NCI-H2107 treated with DMSO at 0.1 percent for 48 hours (cell line): ENCODE results near the gene CXCL1.

Source experiments
- DNase-seq: peaks from one replicate; lab custom pipeline; 2025; ENCODE audit not compliant: unreplicated experiment; lab: John Stamatoyannopoulos, UW

The CXCL1 gene

DNA sequence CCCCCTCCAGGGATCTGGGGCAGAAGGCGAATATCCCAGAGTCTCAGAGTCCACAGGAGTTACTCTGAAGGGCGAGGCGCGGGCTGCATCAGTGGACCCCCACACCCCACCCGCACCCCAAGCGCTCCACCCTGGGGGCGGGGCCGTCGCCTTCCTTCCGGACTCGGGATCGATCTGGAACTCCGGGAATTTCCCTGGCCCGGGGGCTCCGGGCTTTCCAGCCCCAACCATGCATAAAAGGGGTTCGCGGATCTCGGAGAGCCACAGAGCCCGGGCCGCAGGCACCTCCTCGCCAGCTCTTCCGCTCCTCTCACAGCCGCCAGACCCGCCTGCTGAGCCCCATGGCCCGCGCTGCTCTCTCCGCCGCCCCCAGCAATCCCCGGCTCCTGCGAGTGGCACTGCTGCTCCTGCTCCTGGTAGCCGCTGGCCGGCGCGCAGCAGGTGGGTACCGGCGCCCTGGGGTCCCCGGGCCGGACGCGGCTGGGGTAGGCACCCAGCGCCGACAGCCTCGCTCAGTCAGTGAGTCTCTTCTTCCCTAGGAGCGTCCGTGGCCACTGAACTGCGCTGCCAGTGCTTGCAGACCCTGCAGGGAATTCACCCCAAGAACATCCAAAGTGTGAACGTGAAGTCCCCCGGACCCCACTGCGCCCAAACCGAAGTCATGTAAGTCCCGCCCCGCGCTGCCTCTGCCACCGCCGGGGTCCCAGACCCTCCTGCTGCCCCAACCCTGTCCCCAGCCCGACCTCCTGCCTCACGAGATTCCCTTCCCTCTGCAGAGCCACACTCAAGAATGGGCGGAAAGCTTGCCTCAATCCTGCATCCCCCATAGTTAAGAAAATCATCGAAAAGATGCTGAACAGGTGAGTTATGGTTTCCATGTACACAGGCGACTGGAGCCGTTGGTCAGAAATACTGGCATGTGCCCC, at the start of gene CXCL1:
Gene CXCL1, plus strand, starts transcription at position 264 of the 926 bp plus-strand sequence. Its CDS starts 78 bp downstream, at position 342.
- DNase-seq, result no peak

DNA sequence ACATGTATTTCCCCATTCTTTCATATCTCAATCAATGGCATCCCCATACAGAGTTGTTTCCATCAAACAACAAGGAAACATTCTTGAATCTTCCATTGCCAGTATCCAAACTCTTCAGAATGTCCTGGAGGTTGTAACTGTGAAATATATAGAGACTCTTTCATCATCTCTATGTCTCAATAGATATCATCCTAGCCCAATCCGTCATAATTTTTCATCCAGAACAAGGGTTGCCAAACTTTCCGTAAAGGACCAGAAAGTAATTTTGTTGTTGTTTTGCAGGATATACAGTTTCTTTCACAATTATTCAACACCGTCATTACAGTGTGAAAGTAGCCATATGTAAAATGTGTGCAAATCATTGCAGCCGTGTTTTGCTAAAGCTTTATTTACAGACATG, 47.9 kb upstream of the CXCL1 start:
- DNase-seq, result no peak

DNA sequence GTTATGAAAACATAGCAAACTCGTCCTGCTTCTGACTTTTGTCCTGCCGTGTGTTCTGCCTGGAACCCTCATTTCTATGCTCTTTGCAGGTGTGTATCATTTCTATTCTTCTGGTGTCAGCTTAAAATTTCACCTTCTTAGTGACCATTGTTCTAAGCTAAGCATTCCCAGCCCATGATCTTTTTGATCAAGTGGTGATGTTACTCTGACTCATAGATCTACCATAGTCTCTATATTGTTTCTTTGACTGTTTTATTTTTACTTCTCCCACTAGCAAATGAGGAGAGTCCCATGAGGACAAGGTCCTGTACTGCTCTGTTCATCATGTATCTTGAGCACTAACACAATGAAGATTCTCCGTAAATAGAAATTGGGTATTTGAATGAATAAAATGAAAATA, 46.8 kb upstream of the CXCL1 start:
- no peak for DNase-seq

DNA sequence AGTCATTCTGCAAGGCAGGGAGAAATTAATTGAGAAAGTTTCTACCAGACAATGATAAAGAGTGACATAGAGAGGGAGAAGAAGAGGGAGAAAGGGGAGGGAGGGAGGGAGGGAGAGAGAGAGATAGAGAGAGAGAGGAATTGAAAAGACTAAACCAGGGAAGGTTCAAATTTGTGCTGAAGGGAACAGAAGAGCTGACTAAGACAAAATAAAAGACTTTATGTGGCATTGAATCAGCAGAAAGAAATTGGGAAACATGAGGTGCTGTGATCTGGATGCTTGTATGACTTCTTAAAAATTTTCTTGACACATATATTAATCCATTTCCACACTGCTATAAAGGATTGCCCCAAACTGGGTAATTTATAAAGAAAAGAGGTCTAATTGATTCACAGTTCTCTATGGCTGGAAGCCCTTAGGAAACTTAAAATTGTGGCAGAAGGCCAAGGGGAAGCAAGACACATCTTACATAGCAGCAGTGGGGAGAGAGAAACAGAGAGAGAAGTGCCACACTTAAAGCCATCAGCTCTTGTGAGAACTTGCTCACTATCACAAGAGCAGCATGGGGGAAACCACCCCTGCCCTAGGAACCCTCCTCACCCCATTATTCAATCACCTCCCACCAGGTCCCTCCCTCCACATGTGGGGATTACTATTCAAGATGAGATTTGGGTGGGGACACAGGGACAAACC, 46.2 kb upstream of the CXCL1 start:
- DNase-seq, result no peak

DNA sequence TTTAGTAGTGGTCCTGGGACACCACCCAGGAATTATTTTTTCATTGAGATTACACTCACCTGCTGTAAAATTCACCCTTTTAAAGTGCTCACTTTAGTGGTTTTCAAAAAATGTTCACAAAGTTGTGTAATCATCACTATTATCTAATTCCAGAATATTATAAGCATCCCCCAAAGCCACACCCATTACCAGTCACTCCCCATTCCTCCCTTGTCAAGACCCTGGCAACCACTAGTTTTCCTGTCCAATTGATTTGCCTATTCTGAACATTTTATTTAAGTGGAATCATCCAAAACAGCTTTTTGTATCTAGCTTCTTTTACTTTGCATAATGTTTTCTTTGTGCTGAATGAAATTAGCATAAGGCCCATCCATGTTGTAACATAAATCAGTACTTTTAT, 45.4 kb upstream of the CXCL1 start:
- no peak for DNase-seq

DNA sequence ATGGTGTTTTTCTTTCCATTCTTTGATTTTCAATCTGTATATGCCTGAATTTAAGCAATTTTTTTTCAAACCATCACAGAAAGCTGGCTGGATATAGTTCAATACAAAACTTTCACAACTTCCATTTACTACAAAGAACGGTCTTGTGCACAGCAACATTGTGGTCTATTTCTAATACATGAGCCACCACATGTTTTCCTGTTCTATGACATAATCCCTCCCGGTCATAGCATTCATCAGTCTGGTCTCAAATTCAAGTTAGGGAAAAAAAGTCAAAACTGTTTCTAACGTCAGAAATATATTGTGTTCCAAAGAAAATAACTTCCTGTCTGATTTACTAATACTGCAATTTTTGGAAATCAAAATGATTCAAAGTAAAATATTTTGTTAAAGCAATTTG, 40.2 kb upstream of the CXCL1 start:
- DNase-seq, result no peak

DNA sequence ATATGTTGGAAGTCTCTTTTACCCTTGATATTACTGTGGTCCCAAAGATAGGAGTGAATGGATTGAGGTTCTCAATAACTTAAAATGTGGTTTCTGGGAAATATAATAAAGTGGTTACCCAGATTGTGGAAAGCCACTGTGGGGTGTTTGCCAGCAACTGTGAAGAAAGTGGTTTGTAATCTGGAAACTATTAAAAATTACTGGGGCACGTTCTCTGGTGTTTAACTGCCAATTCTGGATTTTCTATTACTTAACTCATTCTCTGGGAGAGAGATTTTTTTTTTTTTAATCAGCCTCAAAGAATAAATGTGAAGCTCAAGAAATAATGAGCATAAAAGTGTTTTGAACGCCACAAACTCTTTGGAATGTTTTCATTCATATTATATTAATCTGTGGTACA, 37.6 kb upstream of the CXCL1 start:
- DNase-seq, result no peak

DNA sequence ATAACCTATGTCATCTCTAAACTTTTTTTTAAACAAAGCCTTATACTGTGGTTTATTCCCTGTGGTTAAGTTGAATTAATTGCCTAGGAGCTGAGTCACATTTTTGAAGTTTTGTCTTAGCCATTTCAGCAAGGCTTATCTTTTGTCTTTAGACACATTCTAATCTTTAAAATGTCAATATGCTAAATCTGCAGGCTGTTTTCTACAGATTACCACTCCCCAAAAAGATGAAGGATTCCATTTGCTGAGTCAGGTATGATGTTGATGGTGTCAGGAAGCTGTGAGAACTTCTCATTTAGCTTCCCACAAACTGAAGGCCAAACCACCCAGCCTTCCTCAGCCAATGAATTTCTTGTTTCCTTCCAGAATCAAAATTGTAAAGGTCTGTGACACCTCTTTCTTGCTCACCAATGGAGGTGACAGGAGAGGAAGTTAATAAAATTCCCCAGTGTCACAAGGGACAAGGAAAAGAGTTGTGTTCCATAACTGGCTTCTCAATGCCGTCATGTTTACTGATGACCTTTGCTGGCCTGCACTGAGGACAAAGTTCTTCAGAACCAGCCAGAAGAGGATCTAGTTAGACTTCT, 36.4 kb upstream of the CXCL1 start:
- DNase-seq, result no peak

DNA sequence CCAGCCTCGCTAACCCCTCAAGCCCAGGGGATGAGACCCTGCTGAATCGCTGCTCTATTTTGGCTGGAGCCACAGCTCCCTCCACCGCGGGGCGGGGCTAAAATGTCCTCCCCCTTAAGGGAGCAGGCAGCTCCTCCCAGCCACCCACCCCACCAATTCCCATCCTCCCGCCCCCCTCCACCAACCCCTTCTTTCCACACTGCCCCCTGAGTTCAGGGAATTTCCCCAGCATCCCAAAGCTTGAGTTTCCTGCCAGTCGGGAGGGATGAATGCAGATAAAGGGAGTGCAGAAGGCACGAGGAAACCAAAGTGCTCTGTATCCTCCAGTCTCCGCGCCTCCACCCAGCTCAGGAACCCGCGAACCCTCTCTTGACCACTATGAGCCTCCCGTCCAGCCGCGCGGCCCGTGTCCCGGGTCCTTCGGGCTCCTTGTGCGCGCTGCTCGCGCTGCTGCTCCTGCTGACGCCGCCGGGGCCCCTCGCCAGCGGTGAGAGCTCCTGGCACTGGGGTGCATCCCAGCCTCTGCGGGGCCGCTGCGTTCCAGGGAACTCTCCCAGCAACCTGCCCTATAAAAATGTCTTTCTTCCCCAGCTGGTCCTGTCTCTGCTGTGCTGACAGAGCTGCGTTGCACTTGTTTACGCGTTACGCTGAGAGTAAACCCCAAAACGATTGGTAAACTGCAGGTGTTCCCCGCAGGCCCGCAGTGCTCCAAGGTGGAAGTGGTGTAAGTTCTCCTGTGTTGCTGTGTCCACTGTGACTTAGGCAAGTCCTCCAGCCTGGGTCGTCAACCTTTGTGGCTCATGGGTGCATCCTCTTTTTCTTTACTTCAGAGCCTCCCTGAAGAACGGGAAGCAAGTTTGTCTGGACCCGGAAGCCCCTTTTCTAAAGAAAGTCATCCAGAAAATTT, 32.6 kb upstream of the CXCL1 start, which contains the start of gene CXCL6:
Gene CXCL6, plus strand, starts transcription at position 306 of the 907 bp plus-strand sequence. Its CDS starts 73 bp downstream, at position 379.
- DNase-seq, result no peak

DNA sequence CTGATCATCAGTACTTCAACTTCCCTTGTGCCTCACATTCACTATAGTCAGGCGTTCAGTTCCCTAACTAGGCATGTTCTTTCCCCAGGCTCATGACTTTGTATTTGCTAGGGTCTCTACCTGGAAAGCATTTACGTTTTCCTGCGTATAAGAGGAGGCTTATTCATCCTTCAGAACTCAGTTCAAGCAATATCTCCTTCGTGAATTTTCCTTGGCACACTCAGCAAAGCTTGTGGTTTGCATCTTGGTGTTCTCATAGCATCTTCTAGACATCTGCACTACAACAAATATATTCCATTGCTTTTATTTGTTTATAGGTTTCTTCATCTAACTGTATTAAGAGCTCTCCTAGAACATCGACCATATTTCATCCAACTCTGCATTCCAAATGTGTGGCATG, 30.1 kb upstream of the CXCL1 start:
- DNase-seq, result no peak

DNA sequence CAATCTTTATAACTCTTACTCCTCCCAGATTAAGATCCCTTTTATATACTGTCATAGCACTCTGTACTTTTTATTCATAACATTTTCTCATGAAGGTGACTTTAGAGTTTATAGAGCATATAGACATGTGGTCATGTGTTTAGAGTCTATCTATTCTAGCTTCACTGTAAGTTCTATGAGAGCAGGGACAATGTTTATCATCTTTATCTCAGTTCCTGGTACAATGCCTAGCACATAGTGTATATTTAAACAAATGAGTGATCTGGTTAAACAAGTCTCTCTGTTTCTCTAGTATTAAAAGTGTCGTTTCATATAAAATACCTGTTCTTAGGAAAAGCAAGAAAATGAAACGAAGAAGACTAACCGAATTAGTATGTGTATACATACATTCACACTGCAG, 29.5 kb upstream of the CXCL1 start:
- no peak for DNase-seq

DNA sequence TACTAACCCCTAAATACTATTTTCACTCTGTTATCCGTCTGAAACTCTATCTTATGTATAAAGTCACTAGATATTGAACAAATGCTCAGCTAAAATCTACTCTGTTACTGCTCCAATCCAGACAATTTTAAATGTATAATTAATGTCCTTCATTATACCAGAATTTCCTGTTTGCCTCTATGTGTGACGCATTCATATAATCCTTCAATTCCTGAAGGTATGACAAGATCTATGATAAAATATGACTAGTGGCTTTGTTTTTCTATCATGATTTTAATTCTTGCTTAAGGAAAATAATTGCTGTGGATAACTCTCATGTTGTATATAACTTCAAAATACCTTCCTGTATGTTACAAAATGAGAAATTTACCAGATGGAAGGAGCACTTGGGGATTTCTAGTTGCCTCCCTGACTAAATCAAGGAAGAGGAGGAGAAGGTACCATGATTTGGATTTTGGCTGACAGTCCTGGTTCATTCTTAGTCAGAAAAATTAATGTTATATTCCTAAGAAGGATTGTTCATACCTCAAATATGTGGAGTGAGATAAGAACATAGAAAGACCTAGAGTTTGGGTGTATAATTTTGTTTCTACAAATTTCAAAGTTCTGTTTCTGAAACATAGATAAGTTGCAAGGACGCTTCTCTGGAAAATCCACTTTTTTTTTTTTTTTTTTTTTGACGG, 27.8 kb upstream of the CXCL1 start:
- no peak for DNase-seq

DNA sequence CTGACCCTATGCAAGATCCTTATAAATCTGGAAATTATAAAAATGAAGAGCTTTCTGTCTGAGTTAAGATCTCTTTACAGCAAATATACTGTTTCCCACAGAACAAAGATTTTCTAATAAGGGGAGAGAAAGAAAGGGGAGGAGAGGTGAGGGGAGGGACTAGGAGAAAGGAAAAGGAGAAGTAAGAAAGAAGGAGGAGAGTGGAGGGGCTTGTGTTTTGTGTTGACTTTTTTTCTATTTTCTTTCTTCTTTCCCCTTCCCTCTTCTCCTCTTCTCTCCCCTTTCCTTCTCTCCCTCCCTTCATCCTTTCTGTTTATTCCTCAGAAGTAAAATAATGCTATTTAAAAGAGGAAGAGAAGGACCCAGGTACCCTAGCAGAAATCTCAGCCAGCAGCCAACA, 26.5 kb upstream of the CXCL1 start:
- no peak for DNase-seq

DNA sequence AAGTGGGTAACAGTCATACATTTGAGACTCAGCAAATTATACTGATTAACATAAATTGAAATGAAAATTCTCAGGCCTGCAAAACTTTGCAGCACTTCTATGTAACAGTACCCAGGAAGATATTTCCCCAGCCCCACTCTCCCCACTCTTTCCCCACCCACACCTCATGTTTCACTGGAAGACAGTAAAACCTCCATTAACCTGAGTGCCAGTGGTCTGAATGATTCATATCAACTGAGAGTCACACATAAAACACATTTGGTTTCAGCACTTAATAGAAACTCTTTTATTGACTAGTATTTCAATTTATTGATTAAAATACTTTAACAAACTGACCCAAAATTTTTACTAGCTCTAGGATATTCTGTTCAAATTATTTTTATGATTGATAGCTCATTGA, 25.8 kb upstream of the CXCL1 start:
- no peak for DNase-seq

DNA sequence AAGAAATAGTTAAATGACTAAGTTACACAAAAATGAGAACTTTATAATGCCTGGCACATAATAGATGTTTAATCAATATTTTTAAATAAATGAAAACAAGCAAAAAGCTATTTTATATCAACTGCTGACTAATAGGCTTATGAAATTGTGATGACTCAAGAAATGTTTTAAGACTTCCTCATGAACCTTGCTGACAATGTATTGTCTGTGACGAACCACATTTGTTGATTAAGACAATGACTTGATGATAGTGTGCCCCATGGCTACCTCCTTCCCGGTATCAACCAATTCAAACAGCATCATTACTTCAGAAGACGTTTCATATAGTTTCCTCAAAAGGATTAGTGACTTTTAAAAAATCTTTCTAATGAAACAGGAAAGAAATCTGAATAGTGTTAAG, 24.8 kb upstream of the CXCL1 start:
- DNase-seq, result no peak

DNA sequence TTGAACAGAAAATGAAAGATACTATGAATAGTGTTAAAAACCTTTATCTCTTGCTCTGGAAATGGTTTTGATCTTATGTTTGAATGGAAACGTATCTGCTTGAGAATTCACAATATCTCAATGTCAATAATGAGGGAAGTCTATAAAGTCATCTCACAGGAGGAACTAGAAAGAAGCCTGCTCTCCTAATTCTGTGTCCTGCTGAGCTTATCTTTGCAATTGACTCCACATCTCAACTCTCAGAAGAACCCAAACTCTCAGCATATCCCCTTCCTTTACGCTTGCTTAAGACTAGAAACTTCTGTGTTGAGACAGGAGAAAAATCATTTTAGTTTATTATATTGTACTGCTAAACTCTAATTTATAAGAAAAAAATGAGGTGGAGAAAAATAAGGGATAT, 24.4 kb upstream of the CXCL1 start:
- no peak for DNase-seq

DNA sequence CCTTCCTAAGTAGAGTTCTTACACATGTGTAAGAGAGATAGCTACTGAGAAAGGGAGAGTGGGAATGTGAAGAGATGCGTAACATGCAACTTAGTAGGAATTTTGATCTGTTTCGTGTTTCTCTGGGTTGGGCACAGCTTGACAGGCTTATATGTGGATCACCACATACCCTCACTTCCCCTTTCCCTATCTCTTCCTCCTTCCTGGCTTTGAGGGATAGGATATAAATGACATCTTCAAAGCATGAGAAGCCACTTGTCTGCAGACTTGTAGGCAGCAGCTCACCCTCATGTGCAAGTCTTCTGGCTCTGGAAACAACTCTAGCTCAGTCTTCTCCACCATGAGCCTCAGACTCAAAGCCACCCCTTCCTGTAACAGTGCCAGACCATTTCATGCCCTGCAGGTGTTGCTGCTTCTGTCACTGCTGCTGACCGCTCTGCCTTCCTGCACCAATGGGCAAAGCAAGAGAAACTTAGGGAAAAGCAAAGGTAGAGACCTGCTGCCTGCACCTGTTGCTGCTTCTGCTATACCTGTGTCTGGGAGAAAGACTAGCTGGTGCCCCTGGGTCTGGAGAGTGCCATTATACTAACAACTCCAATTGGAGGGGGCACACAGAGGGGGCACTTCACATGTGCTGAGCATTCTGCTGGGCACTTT, 21.5 kb upstream of the CXCL1 start:
- DNase-seq, result no peak

DNA sequence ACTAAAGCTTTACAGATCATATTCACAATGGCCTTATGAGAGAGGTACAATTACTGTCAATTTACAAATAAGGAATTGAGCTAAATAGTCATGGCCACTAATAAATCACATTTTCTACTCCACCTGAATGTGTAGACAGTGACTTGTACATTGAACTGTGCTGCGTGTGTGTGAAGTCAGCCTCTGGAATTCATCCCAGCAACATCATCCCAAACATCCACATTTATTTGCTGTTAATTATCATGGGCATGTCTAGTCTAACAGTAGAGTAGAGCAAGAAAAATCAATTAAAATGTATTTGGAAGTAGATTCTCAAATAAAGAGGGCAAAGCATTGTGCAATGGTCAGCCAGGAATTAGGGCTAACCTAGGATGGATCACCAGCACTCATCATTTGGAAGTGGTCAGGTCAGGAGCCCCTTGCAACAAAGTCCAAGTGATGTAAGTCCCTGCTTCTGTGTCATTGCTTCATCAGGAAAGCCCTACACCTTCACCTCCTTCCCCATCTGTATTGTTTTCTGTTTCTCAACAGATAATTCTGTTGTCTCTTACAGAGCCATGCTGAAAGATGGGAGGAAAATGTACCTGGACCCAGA, 20.9 kb upstream of the CXCL1 start:
- DNase-seq, result no peak

DNA sequence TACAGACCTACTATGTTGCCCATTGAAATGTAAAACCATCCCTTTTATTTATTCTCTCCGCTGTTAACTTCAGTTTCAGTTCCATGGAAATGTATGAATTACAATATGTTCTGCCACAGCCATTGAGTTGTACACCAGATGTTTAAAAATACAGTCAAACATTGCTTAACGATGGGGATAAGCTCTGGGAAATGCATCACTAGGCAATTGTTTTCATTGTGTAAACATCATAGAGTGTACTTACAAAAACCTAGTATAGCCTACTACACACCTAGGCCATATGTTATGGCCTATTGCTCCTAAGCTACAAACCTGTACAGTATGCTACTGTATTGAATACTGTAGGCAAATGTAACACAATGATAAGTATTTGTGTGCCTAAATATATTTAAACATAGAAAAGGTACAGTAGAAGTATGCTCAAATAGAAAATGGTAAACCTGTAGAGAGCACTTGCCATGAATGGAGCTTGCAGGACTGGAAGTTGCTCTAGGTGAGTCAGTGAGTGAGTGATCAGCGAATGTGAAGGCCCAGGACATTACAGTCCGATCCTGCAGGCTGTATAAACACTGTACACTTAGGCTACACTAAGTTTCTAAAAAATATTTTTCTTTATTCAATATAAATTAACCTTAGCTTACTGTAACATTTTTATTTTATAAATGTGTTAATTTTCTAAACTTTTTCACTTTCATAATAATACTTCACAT, 18.8 kb upstream of the CXCL1 start:
- no peak for DNase-seq
